ENCODE measurements around the gene BANP.
"Not testable (repeated sequence)": the region's sequence is repeated elsewhere in the genome, so short reads cannot be mapped to it uniquely, and the experiment has no call there.

BANP gene

GRCh38 chr16:87966685-87967185, 15.5 kb downstream of the BANP start:
- no peak for FAIRE-seq

GRCh38 chr16:87968541-87968940, 17.3 kb downstream of the BANP start:
- no peak for FAIRE-seq

GRCh38 chr16:87970186-87970585, 19.0 kb downstream of the BANP start:
- FAIRE-seq: no peak

GRCh38 chr16:87971933-87972332, 20.7 kb downstream of the BANP start:
- no peak for FAIRE-seq

GRCh38 chr16:87973717-87974116, 22.5 kb downstream of the BANP start:
- FAIRE-seq: no peak

GRCh38 chr16:87974178-87974577, 22.9 kb downstream of the BANP start:
- FAIRE-seq: no peak

GRCh38 chr16:87976665-87977064, 25.4 kb downstream of the BANP start:
- no peak for FAIRE-seq

- FAIRE-seq: no peak
Measured at GRCh38 chr16:87978127-87978526, 26.9 kb downstream of the BANP start.

GRCh38 chr16:87979352-87979751, 28.1 kb downstream of the BANP start:
- FAIRE-seq: no peak

- not testable (repeated sequence) for FAIRE-seq
Measured at GRCh38 chr16:87979911-87980630, 28.8 kb downstream of the BANP start.

GRCh38 chr16:87981376-87981775, 30.1 kb downstream of the BANP start:
- not testable (repeated sequence) for FAIRE-seq

- FAIRE-seq: no peak
Measured at GRCh38 chr16:87982581-87983041, 31.4 kb downstream of the BANP start.

GRCh38 chr16:87983072-87983736, 32.0 kb downstream of the BANP start:
- FAIRE-seq: not testable (repeated sequence)

- FAIRE-seq: not testable (repeated sequence)
Measured at GRCh38 chr16:87983737-87984097, 32.5 kb downstream of the BANP start.

GRCh38 chr16:87984180-87984579, 32.9 kb downstream of the BANP start:
- FAIRE-seq: not testable (repeated sequence)

GRCh38 chr16:87984632-87985267, 33.5 kb downstream of the BANP start:
- no peak for FAIRE-seq

GRCh38 chr16:87985493-87985892, 34.3 kb downstream of the BANP start:
- FAIRE-seq: not testable (repeated sequence)

GRCh38 chr16:87986361-87986849, 35.2 kb downstream of the BANP start:
- not testable (repeated sequence) for FAIRE-seq

- FAIRE-seq: not testable (repeated sequence)
Measured at GRCh38 chr16:87988596-87988995, 37.4 kb downstream of the BANP start.

GRCh38 chr16:87990254-87990653, 39.0 kb downstream of the BANP start:
- FAIRE-seq: not testable (repeated sequence)

- not testable (repeated sequence) for FAIRE-seq
Measured at GRCh38 chr16:87992142-87992541, 40.9 kb downstream of the BANP start.

- FAIRE-seq: no peak
Measured at GRCh38 chr16:87993901-87994300, 42.7 kb downstream of the BANP start.

GRCh38 chr16:87995644-87996043, 44.4 kb downstream of the BANP start:
- FAIRE-seq: no peak

Data from G401.6 (cell line).